IMR-90 (cell line): ENCODE results near the gene PARPBP. TPM values are rescaled to one million over a fixed set of nuclear protein-coding genes. Genes with fewer than 3 reads are reported as not detected.

ENCODE experiments used
- ATAC-seq: fragments of 200-7000 bp; cut with Tn5 transposase; 2 replicates; pipeline ENCODE4 v1.9.1; 2020; ENCODE audit warnings: low read depth, mild to moderate bottlenecking, moderate library complexity
- BruUV-seq: library from RNA; stranded (reverse); fragments of 400-500 nt; replicated peaks from 2 replicates; lab custom pipeline; 2021; lab: Mats Ljungman, UMichigan
- CTCF ChIA-PET: fragments of 300-600 bp; formaldehyde crosslinking; extraction: SDS; loops from one replicate; lab custom pipeline; 2021; ENCODE audit warnings: antibody characterized with exemption; lab: Yijun Ruan, JAX
- POLR2A ChIA-PET: fragments of 300-600 bp; sonication (Branson Sonifier 250); formaldehyde crosslinking; loops from one replicate; lab custom pipeline; 2022; ENCODE audit warnings: antibody characterized with exemption; ENCODE audit not compliant: unreplicated experiment; lab: Charles Lee
- DNase-seq: peaks from one replicate; pipeline ENCODE4 v3.0.0; 2013
- H2AFZ ChIP-seq: replicated peaks from 2 replicates; pipeline ENCODE3; 2013; ENCODE audit warnings: low read length, mild to moderate bottlenecking; ENCODE audit not compliant: poor library complexity
- H2AK5ac ChIP-seq: 2 replicates; pipeline ENCODE4 v1.6.1; 2013; ENCODE audit warnings: low read depth, low read length, inconsistent platforms
- H2AK9ac ChIP-seq: replicated peaks from 2 replicates; pipeline ENCODE3; 2013; ENCODE audit warnings: mild to moderate bottlenecking, low read depth, low read length, moderate library complexity; ENCODE audit not compliant: poor library complexity
- H2BK120ac ChIP-seq: 2 replicates; pipeline ENCODE4 v1.6.1; 2013; ENCODE audit warnings: low read depth, low read length, inconsistent platforms
- H2BK15ac ChIP-seq: 3 replicates; pipeline ENCODE4 v1.6.1; 2013; ENCODE audit warnings: low read depth, low read length, inconsistent platforms
- H2BK20ac ChIP-seq: 2 replicates; pipeline ENCODE4 v1.6.1; 2013; ENCODE audit warnings: low read depth, mild to moderate bottlenecking, inconsistent platforms, low read length, moderate library complexity
- H2BK5ac ChIP-seq: 2 replicates; pipeline ENCODE4 v1.6.1; 2013; ENCODE audit warnings: mild to moderate bottlenecking, low read depth, low read length, inconsistent platforms; ENCODE audit not compliant: poor library complexity, severe bottlenecking
- H3K14ac ChIP-seq: replicated peaks from 2 replicates; pipeline ENCODE4 v1.6.1; 2013; ENCODE audit warnings: low read depth, low read length, inconsistent platforms
- H3K18ac ChIP-seq: 2 replicates; pipeline ENCODE4 v1.6.1; 2013; ENCODE audit warnings: low read depth, low read length, control low read depth
- H3K23ac ChIP-seq: 2 replicates; pipeline ENCODE4 v1.6.1; 2013; ENCODE audit warnings: low read depth, low read length, inconsistent platforms
- H3K27ac ChIP-seq: 2 replicates; pipeline ENCODE4 v1.5.1; 2013; ENCODE audit warnings: mild to moderate bottlenecking, control low read depth, low read length; ENCODE audit not compliant: insufficient read depth
- H3K27me3 ChIP-seq: 2 replicates; pipeline ENCODE4 v1.6.1; 2013; ENCODE audit warnings: low read length; ENCODE audit not compliant: control insufficient read depth, insufficient read depth
- H3K36me3 ChIP-seq: 2 replicates; pipeline ENCODE4 v1.6.1; 2013; ENCODE audit warnings: low read length, mixed read lengths; ENCODE audit not compliant: control insufficient read depth, insufficient read depth
- H3K4ac ChIP-seq: 2 replicates; pipeline ENCODE4 v1.6.1; 2013; ENCODE audit warnings: low read depth, low read length, inconsistent platforms
- H3K4me1 ChIP-seq: 2 replicates; pipeline ENCODE4 v1.6.1; 2013; ENCODE audit warnings: low read length, mixed read lengths; ENCODE audit not compliant: control insufficient read depth, insufficient read depth
- H3K4me2 ChIP-seq: 2 replicates; pipeline ENCODE4 v1.6.1; 2013; ENCODE audit warnings: low read depth, mild to moderate bottlenecking, control low read depth, low read length, moderate library complexity
- H3K4me3 ChIP-seq: 2 replicates; pipeline ENCODE4 v1.5.1; 2013; ENCODE audit warnings: low read depth, mild to moderate bottlenecking, control low read depth, low read length, moderate library complexity; ENCODE audit not compliant: insufficient read depth
- H3K56ac ChIP-seq: 2 replicates; pipeline ENCODE4 v1.6.1; 2013; ENCODE audit warnings: low read length, inconsistent platforms; ENCODE audit not compliant: insufficient read depth; ENCODE audit errors: extremely low read depth
- H3K79me1 ChIP-seq, 2 experiments: 2 replicates each; pipeline ENCODE4 v1.6.1; 2013; ENCODE audit warnings: low read length in 2 of 2, inconsistent platforms in 1 of 2, low read depth in 1 of 2
- H3K9ac ChIP-seq: 2 replicates; pipeline ENCODE4 v1.6.1; 2013; ENCODE audit warnings: low read depth, low read length, control low read depth
- H3K9me1 ChIP-seq: 2 replicates; pipeline ENCODE4 v1.6.1; 2013; ENCODE audit warnings: low read length, inconsistent platforms; ENCODE audit not compliant: insufficient read depth
- H3K9me3 ChIP-seq: 2 replicates; pipeline ENCODE4 v1.6.1; 2013; ENCODE audit warnings: low read length; ENCODE audit not compliant: control insufficient read depth, insufficient read depth
- H4K20me1 ChIP-seq: 2 replicates; pipeline ENCODE4 v1.6.1; 2013; ENCODE audit warnings: low read length, inconsistent platforms; ENCODE audit not compliant: insufficient read depth
- H4K5ac ChIP-seq: 2 replicates; pipeline ENCODE4 v1.6.1; 2013; ENCODE audit warnings: mild to moderate bottlenecking, low read depth, low read length, control low read depth
- H4K8ac ChIP-seq, 2 experiments: 2 replicates each; pipeline ENCODE4 v1.6.1; 2013; ENCODE audit warnings: low read depth in 2 of 2, low read length in 2 of 2, control low read depth in 1 of 2, inconsistent platforms in 1 of 2
- H4K91ac ChIP-seq: 2 replicates; pipeline ENCODE4 v1.6.1; 2013; ENCODE audit warnings: low read depth, low read length, inconsistent platforms; ENCODE audit not compliant: insufficient read depth
- BHLHE40 ChIP-seq: fragments of 150-350 bp; IDR thresholded peaks from 2 replicates; pipeline ENCODE4 v1.6.1; 2016; ENCODE audit warnings: mild to moderate bottlenecking, low read depth, low read length
- MXI1 ChIP-seq: IDR thresholded peaks from 2 replicates; pipeline ENCODE4 v1.6.1; 2012; ENCODE audit warnings: low read depth, mild to moderate bottlenecking, low read length, moderate library complexity, borderline replicate concordance
- NFE2L2 ChIP-seq: fragments of 150-350 bp; IDR thresholded peaks from 2 replicates; pipeline ENCODE4 v1.6.1; 2016; ENCODE audit warnings: low read depth, mild to moderate bottlenecking, low read length
- RCOR1 ChIP-seq: IDR thresholded peaks from 2 replicates; pipeline ENCODE4 v1.6.1; 2012; ENCODE audit warnings: mild to moderate bottlenecking, low read length, improper control_type of control experiment; ENCODE audit not compliant: insufficient replicate concordance
- SMC3 ChIP-seq: fragments of 150-350 bp; IDR thresholded peaks from 2 replicates; pipeline ENCODE4 v1.6.1; 2016; ENCODE audit warnings: low read depth, mild to moderate bottlenecking, antibody characterized with exemption, low read length, moderate library complexity
- dilution Hi-C: fragments of 300-500 bp; cut with HindIII; formaldehyde crosslinking; loops from one replicate; pipeline ENCODE4 v1.14.3; 2018; ENCODE audit warnings: low sequenced_read_pairs; ENCODE audit not compliant: unreplicated experiment
- in situ Hi-C: fragments of 300-500 bp; cut with MboI; formaldehyde crosslinking; loops from 3 replicates; pipeline ENCODE4 v1.14.3; 2019; ENCODE audit warnings: low sequenced_read_pairs, inconsistent platforms, mixed read lengths
- intact Hi-C: fragments of 100-400 bp; cut with micrococcal nuclease; formaldehyde crosslinking; loops from 2 replicates; pipeline ENCODE4 v1.10.0; 2022
- polyA plus RNA-seq, 3 experiments: library from polyadenylated mRNA; depleted of rRNA; stranded (reverse); fragments of >200 nt; gene quantifications; 2 replicates each; pipeline ENCODE4 v1.2.3, GENCODE V29; 2012; ENCODE audit warnings: low replicate concordance in 1 of 3
- total RNA-seq: library from RNA; depleted of rRNA; stranded (reverse); fragments of >200 nt; gene quantifications from 2 replicates; pipeline ENCODE4 v1.2.3, GENCODE V29; 2012

Gene PARPBP
- total and polyA plus RNA-seq, 2 of the 4 experiments (the other 2 are of a cell fraction), result 4.8 to 7.2 TPM

DNA sequence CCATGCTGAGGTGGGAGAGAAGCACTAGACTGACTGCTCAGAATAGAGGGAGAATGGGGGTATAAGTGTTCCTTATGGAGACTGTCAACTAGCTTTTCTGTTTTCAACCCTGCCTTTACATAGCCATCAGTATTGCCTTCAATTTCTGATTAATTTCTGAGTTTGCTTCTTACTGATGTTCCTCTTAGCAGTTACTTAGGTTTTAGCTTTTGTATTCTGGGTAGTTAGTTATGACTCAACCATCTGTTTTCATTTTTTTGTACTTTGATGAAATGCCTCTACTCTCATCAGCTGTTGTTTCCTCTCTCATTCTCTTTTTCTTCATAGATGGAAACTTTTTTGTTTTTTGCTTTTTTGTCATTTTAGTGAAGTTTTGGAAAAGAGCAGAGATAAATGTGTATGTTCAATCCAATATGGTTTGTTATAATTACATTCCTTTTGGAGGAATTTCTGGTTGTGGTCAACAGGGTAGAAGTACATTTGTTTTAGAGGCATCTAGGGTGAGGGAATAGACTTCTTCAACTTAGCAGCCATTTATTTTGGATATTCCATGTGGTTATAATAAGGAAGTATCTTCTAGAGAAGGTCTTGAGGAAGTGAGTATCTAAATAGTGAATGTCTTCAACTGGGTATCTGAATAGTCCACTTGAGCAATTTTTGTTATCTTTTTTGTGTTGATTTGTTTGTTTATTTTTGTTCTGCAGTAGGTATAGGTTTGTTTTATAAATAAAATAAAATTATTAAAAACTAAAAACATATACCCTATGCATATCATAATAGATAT is 48.0 kb downstream of the PARPBP start:
- ATAC-seq (peak; percentile 52; the same call in 1 of the 2 replicates), DNase-seq (peak; percentile 28)
- no peak overlapping the region for H2AK9ac ChIP-seq
- no peak overlapping the region for H3K56ac ChIP-seq
- no peak overlapping the region for H3K14ac ChIP-seq
- no peak overlapping the region for H3K4me2 ChIP-seq
- H2BK5ac ChIP-seq, result no peak overlapping the region
- intact Hi-C loops (no loop called here), dilution Hi-C loops (no loop called here), in situ Hi-C loops (no loop called here)
- H2AK5ac ChIP-seq, result no peak overlapping the region
- ChIA-PET CTCF (no interaction called here), POLR2A (no interaction called here)
- peaks cover 7% of the 10 kb centered on the region for H3K4me1 ChIP-seq
- H2BK20ac ChIP-seq, result no peak overlapping the region
- H3K18ac ChIP-seq, result peak overlapping the region; percentile 70
- no peak overlapping the region for H3K23ac ChIP-seq
- no peaks in the 10 kb centered on the region for H3K79me1 ChIP-seq
- peak overlapping the region; percentile 42; the same call in 1 of the 2 replicates for H2BK120ac ChIP-seq
- no peak overlapping the region; the same call in 1 of the 2 replicates for H4K5ac ChIP-seq
- H2AFZ ChIP-seq, result no peak overlapping the region
- H3K36me3 ChIP-seq, result no peaks in the 10 kb centered on the region
- no peak overlapping the region for H3K4me3 ChIP-seq
- H3K27me3 ChIP-seq, result no peaks in the 10 kb centered on the region
- no peak overlapping the region for H4K91ac ChIP-seq
- no peak overlapping the region for H2BK15ac ChIP-seq
- no peak overlapping the region; a peak in 1 of 4 replicates for H4K8ac ChIP-seq
- H4K20me1 ChIP-seq, result no peaks in the 10 kb centered on the region
- H3K27ac ChIP-seq, result no peak overlapping the region
- TF ChIP-seq RCOR1, result no peak
- TF ChIP-seq NFE2L2, result no peak
- no peak for TF ChIP-seq MXI1
- TF ChIP-seq SMC3, result no peak
- TF ChIP-seq BHLHE40, result no peak
- no TSS peak for BruUV-seq
- no peaks in the 10 kb centered on the region for H3K9me1 ChIP-seq
- H3K9ac ChIP-seq, result no peak overlapping the region
- no peak overlapping the region for H3K4ac ChIP-seq
- H3K9me3 ChIP-seq, result no peaks in the 10 kb centered on the region
